GM12874 (cell line): ENCODE measurements around the gene PTCD1.

Experiments
- CTCF ChIP-seq: IDR thresholded peaks from 2 replicates; pipeline ENCODE4 v1.5.1; 2011; ENCODE audit warnings: low read depth, mild to moderate bottlenecking, control low read depth, low read length, moderate library complexity; ENCODE audit not compliant: insufficient read depth

The PTCD1 gene

GRCh38 chr7:99448855-99449254 is 10.3 kb upstream of the PTCD1 start:
- TF ChIP-seq CTCF, result no peak

- no peak for TF ChIP-seq CTCF
These were observed 9.3 kb upstream of the PTCD1 start for GRCh38 chr7:99447943-99448342.

DNA sequence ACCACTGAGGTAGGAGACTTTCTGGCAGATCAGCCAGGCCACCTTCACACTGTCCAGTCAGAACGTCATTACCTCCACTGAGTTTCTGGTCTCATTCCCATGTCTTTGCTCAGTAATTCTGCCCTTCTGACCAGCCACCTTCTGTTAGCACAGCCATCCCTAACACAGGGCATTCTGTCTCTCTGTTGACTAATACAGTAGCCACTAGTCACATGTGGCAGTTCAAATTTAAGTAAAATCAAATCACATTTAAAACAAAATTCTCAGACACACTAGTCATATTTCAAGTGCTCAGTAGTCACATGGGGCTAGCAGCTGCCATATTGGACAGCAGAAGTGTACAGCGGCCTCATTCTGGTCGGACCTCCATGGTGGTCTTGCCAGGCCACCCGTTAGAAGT is 7.5 kb upstream of the PTCD1 start:
- no peak for TF ChIP-seq CTCF

DNA sequence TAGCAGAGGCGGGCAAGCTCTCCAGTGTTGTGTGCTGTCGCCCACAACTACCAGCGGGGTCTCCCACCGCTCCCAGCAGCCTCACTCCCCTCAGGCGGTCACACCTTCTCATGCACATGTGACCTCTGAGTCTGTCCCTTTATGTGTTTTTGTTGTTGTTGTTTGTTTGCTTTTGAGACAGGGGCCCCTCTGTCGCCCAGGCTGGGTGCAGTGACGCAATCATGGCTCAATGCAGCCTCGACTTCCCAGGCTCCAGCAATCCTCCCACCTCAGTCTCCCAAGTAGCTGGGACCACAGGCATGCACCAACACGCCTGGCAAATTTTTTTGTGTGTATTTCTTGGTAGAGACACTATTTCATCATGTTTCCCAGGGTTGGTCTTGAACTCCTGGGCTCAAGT is 1.6 kb upstream of the PTCD1 start:
- TF ChIP-seq CTCF, result no peak

- no peak for TF ChIP-seq CTCF
These were observed 539 bp downstream of the PTCD1 start for GRCh38 chr7:99437946-99438572.

GRCh38 chr7:99433158-99433557 is 5.4 kb downstream of the PTCD1 start:
- TF ChIP-seq CTCF, result no peak

GRCh38 chr7:99429756-99430155 is 8.8 kb downstream of the PTCD1 start:
- TF ChIP-seq CTCF, result no peak
